Activated T-helper 1 cell treated with anti-CD3 and anti-CD28 coated beads, Interleukin-12 subunit alpha, Interleukin-12 subunit beta, Interleukin-2, Interleukin-4 antibody, amounts not matched to agents 30 ng/mL and 10 ng/mL and 1 ng/mL, durations not matched to agents 14 hours and 24 hours and 36 hours (primary cell): ENCODE results near the gene NUBP1. TPM values are rescaled to one million over a fixed set of nuclear protein-coding genes. Genes with fewer than 3 reads are reported as not detected.

ENCODE experiments used
- DNase-seq: peaks from one replicate; pipeline ENCODE4 v3.0.0; 2021; ENCODE audit warnings: low spot score
- H3K27ac Mint-ChIP-seq: one replicate; pipeline ENCODE4 v1.8.0; 2021; ENCODE audit warnings: mild to moderate bottlenecking, mixed read lengths
- H3K27me3 Mint-ChIP-seq: one replicate; pipeline ENCODE4 v1.8.0; 2022; ENCODE audit warnings: mild to moderate bottlenecking, moderate library complexity, mixed read lengths; ENCODE audit not compliant: insufficient read depth
- H3K36me3 Mint-ChIP-seq: one replicate; pipeline ENCODE4 v1.8.0; 2021; ENCODE audit warnings: low read depth, mixed read lengths
- H3K4me1 Mint-ChIP-seq: one replicate; pipeline ENCODE4 v1.8.0; 2021; ENCODE audit warnings: low read depth, mixed read lengths
- H3K4me3 Mint-ChIP-seq: one replicate; pipeline ENCODE4 v1.8.0; 2021; ENCODE audit warnings: mild to moderate bottlenecking, moderate library complexity, mixed read lengths
- H3K9me3 Mint-ChIP-seq: one replicate; pipeline ENCODE4 v1.8.0; 2021; ENCODE audit warnings: mixed read lengths
- intact Hi-C: fragments of 100-400 bp; cut with micrococcal nuclease; formaldehyde crosslinking; loops from one replicate; pipeline ENCODE4 v1.15.1; 2024
- total RNA-seq: library from RNA; stranded (reverse); gene quantifications from 2 replicates; pipeline ENCODE4 v1.2.3, GENCODE V29; 2022

NUBP1 gene
- total RNA-seq, 1 donor from 2014 or later = 42.4 TPM

- Mint-ChIP-seq H3K4me3 (no peak within 1 kb of the TSS), H3K9me3 (no peaks in the 10 kb centered on the region), H3K27me3 (peaks cover 7% of the 10 kb centered on the region), H3K27ac (no peak within 1 kb of the TSS), H3K36me3 (no peaks in the 10 kb centered on the region), H3K4me1 (peaks cover 18% of the 10 kb centered on the region)
- DNase-seq = no peak
- intact Hi-C loops = no loop called here
Observed at GRCh38 chr16:10817963-10818941, 74.6 kb downstream of the NUBP1 start, which contains the start of gene TVP23A. TSS of gene TVP23A (minus strand) at chr16:10818794. CDS start at chr16:10818493, 301 bp downstream.

Other genes starting within 250 kb of the NUBP1 start
- gene EMP2, start 163.2 kb upstream of the NUBP1 start, total RNA-seq = not detected in 2 replicates
- gene TEKT5, start 48.9 kb upstream of the NUBP1 start, total RNA-seq = not detected in 2 replicates
- not detected in 2 replicates for gene TVP23A, start 75.0 kb downstream of the NUBP1 start, total RNA-seq
- gene CIITA, start 133.4 kb downstream of the NUBP1 start, total RNA-seq = 12.0 and 13.0 TPM in 2 replicates
- 36.2 and 40.8 TPM in 2 replicates for gene DEXI, start 198.6 kb downstream of the NUBP1 start, total RNA-seq
- gene CLEC16A, start 200.7 kb downstream of the NUBP1 start, total RNA-seq = 36.3 and 37.4 TPM in 2 replicates